Measurements from ENCODE around the gene ARHGEF1.
"Not testable (repeated sequence)": the region's sequence is repeated elsewhere in the genome, so short reads cannot be mapped to it uniquely, and the experiment has no call there.

Gene ARHGEF1

DNA sequence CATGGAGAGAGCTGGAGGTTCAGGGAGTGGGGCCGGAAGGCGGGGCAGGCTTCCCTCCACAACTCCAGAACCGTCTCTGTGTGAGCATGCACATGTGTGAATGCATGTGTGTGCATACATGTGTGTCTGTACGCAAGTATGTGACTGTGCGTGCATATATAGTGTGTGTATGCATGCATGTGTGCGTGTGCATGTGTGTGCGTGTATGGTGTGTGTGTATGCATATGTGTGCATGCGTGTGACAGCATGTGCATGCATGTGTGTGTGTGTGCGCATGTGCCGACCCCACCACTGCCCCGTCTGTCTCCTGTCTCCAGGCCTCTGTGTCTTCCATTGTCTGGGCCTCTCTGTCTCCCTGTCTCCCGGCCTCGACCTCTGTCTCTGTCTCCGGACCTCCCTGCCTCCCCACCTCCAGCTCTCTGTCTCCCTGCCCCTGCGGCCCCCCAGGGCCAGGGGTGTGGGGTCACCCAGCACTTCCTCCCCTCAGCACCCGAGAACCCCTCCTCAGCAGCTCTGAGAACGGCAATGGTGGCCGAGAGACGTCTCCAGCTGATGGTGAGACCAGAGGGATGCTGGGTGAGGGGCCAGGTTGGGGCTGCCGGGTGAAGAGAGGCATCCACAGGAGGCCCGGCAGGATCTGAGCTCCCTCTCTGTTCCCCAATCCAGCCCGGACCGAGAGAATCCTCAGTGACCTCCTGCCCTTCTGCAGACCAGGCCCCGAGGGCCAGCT, 22.5 kb downstream of the ARHGEF1 start:
- no peak for DNase-seq (ENCODE audit: low spot score)

DNA sequence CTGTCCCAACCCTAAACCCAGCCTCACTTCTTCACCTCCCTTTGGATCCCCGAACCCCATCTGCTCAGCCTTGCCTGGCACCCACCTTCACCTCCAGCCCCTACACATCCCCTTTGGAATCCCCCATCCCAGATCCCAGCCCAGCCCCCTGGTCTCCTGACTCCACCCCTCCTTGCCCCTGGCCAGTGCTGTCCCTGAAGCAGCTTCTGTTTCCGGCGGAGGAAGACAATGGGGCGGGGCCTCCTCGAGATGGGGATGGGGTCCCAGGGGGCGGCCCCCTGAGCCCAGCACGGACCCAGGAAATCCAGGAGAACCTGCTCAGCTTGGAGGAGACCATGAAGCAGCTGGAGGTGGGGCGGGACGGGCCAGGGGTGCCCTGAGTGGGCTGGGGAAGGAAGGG, 23.3 kb downstream of the ARHGEF1 start:
- DNase-seq (ENCODE audit: low spot score), result no peak

DNA sequence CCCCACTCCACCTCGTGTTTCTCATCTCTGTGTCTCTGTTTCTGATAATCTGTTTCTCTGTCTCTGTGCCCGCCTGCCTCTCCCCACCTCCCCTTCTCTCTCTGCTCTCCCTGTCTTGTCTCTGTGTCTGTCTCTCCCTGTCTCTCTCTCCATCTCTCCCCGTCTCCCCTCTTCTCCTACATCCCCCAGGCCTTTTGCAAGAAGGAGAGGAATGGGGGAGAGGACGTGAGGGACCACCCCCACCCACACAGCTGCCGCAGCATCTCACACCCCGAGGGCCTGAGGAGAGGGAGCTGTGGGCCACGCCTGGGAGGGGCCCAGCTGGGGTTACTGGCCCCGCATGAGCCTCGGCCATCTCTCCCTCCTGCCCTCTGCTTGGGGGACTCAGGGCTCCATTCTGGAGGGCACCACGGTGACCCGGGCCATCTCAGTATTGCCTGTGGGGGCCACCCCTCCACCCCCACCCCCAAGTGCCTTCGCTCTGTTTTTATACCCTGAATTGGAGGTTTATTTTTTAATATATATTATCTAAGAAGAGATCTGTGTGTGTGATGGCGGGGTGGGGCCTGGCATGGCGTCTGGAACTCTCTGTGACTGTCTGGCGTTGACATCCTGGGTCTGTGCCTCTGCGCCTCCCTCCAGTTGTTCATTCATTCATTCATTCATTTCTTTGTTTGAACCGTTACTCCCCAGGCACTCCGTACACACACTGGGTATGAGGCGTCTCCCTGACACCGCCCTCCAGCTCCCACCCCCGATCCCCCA, 24.1 kb downstream of the ARHGEF1 start:
- DNase-seq (ENCODE audit: low spot score), result no peak

GRCh38 chr19:41907994-41908615, 25.1 kb downstream of the ARHGEF1 start:
- no peak for DNase-seq (ENCODE audit: low spot score)

GRCh38 chr19:41908724-41909464, 25.9 kb downstream of the ARHGEF1 start:
- no peak for DNase-seq (ENCODE audit: low spot score)

- no peak for DNase-seq (ENCODE audit: low spot score)
These were observed 26.7 kb downstream of the ARHGEF1 start for GRCh38 chr19:41909706-41910105.

DNA sequence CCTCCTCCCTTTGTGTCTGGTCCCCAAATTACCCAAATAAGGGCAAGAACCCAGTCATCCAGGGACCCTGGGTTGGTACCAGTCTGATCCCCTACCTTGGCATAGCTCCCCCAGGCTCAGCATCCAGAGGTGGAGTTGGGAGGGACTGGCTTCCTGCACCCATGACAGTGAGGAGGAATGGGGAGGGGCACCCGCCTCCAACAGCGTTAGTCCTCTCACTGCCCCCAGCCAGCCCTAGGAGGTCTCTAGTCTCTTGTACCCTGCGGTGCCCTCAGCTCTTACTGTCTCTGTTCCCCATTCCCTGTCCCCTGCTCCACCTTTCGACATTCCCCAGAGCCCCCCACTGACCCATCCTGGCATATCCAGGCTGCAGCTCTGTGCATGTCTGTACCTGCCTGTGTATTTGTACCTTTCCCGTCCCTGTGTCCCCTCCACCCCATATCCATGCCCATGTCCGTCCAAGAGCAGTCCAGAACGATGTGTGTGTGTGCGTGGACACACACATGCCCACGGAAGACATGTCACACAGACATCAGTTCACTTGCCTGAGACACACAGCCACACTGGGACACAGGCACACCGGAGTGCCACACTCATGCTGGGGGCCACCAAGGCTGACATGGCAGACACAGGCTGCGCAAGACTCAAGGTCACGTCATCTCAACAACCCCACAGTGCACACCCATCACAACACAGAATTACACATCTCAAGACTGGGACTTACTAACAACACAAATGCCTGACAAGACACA, 27.4 kb downstream of the ARHGEF1 start:
- no peak for DNase-seq (ENCODE audit: low spot score)

DNA sequence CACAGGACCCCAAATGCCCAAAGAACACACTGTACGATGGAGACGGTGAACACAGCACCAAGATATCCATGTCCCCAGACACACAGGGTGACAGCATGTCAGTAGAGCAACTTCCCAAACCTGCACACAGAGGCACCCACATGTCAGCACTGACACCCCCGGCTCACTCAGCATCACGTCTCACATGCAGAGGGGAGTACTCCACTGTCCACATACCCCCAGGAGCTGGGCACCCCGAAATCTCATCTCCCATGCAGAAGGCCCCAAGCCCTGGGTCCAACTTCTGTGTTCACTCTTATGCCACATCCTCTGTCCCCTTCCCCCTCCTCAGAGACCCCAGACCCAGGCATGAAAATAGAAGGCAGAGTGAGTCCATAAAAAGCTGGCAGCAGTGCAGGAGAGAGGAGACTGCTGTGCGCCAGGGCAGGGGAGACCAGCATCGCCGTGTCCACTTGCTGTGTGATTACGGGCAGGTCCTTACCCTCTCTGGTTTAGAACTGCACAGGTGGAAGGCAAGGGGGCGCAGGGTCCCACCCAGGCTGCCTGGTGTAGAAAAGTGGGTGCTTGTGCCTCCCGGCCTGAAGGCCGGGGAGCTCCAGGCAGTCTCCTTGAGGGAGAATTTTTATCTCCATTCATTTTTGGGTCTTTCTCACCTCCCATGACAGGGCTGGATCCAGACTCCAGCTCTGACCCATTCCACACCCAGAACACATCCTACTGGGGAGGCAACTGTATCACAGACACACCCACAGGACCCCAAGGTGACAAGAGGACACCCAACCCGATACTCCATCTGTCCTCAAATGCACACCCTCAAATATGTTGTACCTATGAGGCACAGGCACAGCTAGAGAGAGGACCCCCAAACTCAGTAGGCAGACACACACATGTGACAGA, 28.3 kb downstream of the ARHGEF1 start:
- no peak for DNase-seq (ENCODE audit: low spot score)

DNA sequence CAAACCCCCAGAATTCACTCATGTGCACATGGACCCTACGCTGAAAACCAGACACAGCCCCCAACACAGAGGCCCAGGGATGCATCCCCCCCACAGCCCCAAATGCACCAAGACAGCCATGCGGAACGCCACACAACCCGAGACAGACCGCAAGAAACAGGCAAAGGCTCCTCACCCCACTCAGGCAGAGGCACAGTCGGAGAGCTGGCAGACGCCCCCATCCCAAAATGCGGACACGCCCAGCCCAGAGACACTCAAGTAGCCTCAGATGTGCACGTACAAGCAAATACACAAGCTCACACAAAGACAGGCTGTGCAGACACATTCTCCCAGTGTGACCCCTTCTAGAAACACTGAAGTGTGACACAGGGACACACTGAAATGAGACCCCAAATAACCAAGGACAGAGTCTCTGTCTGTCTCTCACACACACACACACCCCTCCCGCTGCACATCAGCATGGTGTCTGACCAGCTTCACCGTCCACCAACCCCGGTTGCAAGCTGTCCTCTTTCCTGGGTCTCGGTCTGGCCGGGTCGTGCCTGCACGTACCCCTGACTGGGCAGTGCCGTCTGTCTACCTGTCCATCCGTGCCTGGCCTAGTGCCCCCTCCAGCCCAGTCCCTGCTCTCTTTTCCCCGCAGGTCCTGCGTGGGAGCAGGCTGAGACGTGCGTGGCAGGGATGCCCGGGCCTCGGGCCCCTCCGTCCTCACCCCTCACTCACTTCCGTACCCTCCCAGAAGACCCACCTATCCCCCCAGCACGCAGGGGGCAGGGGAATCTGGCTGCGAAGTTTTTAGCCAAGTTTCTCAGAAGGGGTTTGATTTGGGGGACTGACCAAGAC, 29.1 kb downstream of the ARHGEF1 start:
- no peak for DNase-seq (ENCODE audit: low spot score)

GRCh38 chr19:41912899-41913537, 30.0 kb downstream of the ARHGEF1 start:
- no peak for DNase-seq (ENCODE audit: low spot score)

- DNase-seq (ENCODE audit: low spot score), result no peak
These were observed 30.8 kb downstream of the ARHGEF1 start for GRCh38 chr19:41913538-41914423.

GRCh38 chr19:41914424-41914834, 31.4 kb downstream of the ARHGEF1 start:
- not testable (repeated sequence) for DNase-seq (ENCODE audit: low spot score)

GRCh38 chr19:41915021-41915775, 32.2 kb downstream of the ARHGEF1 start:
- DNase-seq (ENCODE audit: low spot score), result no peak

DNA sequence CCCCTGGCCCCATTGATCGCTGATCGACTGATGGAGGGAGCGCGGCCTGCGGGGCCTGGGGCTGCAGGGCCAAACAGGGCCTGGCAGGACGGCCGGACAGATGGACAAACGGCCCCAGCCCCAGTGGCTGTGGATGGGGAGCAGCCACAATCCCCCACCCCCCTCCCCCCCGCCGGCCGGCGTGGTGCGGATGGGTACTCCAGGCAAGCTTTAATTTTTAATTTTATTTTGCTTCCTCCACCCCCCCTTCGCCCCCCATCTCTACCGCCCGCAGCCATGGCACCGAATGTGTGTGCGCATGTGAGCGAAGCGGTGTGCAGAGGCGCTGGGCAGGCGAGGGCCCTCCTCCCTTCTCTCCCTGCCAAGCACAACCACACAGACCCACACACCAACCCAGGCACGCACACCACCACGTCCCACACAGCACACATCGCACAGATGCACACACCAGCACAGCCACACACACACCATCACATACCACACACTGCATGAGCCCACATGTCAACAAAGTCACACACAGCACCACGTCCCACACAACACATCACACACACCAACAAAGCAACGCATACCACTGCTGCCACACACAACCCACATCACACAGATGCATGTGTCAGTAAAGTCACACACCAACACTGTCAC, 32.9 kb downstream of the ARHGEF1 start:
- no peak for DNase-seq (ENCODE audit: low spot score)

DNA sequence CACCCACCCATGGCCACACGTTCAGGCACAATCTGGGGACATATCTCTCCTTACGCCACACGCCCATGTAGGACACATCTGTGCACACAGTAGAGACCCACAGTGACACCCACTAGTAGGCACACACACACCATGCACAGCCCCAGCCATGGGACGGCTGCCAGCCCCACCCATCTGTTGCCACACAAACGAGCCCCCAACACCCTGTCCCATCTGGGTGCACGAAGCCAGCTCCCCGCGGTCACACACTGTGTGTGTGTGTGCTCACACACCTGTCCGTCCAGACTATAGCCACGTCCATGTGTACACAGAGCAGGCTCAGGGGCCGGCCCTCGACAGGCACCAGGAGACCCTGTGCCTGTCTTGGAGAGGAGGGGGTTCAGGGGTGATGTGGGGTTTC, 34.7 kb downstream of the ARHGEF1 start:
- DNase-seq (ENCODE audit: low spot score), result no peak

DNA sequence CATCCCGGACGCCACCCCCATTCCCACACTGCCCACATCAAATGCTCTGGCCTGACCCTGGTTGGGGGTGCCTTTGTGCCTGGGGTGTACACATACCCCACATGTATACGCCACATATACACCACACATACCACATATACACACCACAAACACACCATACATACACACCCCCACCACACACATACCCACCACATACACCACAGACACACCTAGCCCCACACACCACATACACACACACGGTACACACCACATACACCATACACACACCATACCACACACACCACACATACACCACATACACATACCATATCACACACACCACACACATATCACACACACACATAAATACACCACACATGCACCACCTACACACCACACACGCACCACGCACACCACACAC, 35.1 kb downstream of the ARHGEF1 start:
- no peak for DNase-seq (ENCODE audit: low spot score)

Data from SW480 (cell line).